NCI-H1092 (cell line): ENCODE measurements around the gene SLC10A7.

Experiments
- DNase-seq: peaks from one replicate; lab custom pipeline; 2025; lab: John Stamatoyannopoulos, UW

The SLC10A7 gene

DNA sequence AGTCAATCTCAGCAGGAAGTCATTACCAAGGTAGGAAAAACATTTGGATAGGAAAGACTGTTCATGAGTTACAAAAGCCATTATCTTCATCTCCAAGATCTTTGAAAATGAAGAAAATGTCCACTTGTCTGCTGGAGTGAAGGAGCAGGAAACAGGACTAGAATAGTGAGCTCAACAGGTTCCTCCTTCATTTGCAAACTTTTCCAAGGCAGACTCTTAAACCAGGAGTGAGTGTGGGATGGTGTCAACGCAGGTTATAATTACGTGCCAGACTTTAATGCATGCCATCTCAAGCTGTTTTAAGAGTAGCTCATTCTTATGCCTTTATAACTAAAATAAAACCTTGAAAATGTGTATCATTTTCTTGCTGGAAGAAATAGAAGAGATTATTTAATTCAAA lies 310.9 kb downstream of the SLC10A7 start:
- DNase-seq, result no peak

DNA sequence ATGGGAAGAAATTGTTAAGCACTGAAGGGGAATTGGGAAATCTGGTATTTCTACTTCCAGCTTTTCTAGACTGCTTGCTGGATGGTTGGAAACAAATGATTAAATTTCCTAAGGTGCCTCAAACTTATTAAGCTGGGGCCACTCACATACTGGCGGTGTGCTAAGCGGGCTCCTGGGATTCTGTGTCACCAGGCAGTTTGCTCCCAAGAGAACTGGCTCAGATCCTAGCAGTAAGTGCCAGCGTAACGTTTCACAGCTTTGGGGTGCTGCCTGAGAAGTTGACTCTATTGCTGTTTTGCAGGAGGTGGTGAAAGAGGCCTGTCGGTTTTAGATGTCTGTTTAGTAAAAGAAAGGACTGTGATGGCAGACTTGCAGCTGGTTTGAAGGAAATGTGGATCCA lies 314.3 kb downstream of the SLC10A7 start:
- no peak for DNase-seq
